GM13976 (cell line): ENCODE measurements around the gene CBX5.

Experiments used
- DNase-seq: peaks from one replicate; pipeline ENCODE4 v3.0.0; 2012; ENCODE audit warnings: low spot score
- in situ Hi-C: fragments of 300-500 bp; cut with MboI; formaldehyde crosslinking; loops from one replicate; pipeline ENCODE4 v1.12.0; 2022; ENCODE audit warnings: low sequenced_read_pairs, mixed read lengths, inconsistent platforms; ENCODE audit not compliant: unreplicated experiment
- TF ChIP-seq, protein P1 (sequence below): IDR thresholded peaks from 2 replicates; pipeline ENCODE4 v1.5.1; 2012; ENCODE audit warnings: borderline replicate concordance, mild to moderate bottlenecking; ENCODE audit not compliant: insufficient read depth; ENCODE audit errors: extremely low read depth, missing control alignments, control extremely low read depth

CBX5 gene

DNA sequence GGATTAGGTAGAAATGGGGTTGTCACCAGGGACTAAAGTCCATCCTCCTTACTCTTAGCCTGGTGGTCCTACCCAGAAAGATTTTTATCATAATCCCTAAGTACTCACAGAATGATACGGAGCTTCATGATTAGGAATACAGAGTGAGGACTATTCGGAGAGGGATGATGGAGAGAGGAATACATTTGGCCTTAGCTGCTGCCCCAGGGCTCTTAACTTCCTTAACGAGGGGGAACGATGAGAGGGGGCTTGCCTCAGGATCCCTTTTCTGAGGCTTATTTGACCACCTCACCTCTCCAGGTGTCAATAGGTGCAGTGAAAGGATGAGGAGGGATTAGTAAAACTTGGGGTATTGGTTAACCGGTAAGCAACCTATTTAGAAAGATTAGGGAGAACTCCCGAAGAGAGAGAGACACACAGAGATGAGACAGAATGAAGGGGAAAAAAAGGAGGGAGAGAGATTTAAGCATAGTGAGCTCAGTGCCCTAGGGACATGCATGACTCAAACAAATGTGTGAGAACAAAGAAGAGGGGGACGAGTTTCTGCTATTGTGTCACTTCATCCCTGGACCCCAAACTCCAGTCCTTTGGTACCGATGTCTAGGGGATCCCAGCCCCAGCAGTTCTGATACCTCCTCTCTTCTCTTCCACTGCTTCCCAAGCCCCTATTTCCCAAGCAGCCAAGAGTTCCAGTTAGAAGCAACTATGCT, 19.7 kb upstream of the CBX5 start:
- TF ChIP-seq, protein P1, sequence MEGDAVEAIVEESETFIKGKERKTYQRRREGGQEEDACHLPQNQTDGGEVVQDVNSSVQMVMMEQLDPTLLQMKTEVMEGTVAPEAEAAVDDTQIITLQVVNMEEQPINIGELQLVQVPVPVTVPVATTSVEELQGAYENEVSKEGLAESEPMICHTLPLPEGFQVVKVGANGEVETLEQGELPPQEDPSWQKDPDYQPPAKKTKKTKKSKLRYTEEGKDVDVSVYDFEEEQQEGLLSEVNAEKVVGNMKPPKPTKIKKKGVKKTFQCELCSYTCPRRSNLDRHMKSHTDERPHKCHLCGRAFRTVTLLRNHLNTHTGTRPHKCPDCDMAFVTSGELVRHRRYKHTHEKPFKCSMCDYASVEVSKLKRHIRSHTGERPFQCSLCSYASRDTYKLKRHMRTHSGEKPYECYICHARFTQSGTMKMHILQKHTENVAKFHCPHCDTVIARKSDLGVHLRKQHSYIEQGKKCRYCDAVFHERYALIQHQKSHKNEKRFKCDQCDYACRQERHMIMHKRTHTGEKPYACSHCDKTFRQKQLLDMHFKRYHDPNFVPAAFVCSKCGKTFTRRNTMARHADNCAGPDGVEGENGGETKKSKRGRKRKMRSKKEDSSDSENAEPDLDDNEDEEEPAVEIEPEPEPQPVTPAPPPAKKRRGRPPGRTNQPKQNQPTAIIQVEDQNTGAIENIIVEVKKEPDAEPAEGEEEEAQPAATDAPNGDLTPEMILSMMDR: no peak
- no peak for DNase-seq
- in situ Hi-C loops: loop anchor here (10.0 kb wide), 1 partner anchor 65 kb away; the partner anchor contains the start of gene GPR84

DNA sequence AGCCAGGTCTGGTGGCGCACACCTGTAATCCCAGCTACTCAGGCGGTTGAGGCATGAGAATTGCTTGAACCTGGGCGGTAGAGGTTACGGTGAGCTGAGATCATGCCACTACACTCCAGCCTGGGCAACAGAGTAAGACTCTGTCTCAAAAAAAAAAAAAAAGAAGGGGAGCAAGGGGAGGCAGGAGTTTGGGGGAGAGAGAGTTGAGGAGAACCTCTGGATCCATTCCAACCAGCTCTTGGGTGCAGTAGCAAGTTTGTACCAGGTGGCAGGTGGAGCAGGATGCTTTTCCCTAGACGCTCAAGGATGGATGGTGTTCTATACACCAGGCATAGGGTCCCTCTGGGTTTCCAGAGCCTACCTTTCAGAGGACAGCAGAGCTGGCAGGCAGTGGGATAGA, 19.0 kb upstream of the CBX5 start:
- TF ChIP-seq, protein P1: no peak
- no peak for DNase-seq
- in situ Hi-C loops: loop anchor here (10.0 kb wide), 1 partner anchor 66 kb away; the partner anchor contains the start of gene GPR84

DNA sequence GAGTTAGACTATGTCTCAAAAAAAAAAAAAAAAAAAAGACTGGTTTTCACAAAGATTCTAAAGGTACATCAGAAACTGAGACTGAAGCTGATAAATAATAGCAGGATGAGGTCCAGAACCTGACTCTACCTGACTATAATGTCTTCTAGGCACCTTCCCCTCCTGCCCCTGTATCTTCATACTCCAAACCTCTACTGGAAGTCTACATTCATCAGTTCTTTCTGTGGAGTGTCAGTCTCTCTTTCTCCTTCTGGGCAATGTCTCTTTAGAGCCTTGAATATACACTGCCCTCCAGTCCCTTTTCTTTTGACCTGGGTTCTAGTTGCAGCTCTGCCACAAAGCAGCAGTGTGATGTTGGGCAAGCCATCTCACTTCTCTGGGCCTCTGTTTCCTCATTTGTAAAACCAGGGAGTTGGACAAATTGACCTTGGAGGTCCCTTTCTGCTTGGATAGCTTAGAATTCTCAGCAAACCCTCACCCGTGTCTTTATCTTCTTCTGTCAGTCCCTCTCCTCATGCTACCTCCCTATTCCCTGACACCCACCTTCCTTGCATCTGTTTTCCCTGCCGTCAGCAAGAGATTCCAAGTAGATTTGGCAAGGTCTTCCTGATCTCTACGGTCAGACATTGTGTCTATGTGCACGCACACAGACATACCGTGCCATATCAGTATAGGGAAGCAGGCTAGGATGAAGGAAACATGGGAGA, 16.6 kb upstream of the CBX5 start:
- TF ChIP-seq, protein P1: no peak
- in situ Hi-C loops: loop anchor here (10.0 kb wide), 1 partner anchor 68 kb away; the partner anchor contains the start of gene GPR84
- DNase-seq: no peak

DNA sequence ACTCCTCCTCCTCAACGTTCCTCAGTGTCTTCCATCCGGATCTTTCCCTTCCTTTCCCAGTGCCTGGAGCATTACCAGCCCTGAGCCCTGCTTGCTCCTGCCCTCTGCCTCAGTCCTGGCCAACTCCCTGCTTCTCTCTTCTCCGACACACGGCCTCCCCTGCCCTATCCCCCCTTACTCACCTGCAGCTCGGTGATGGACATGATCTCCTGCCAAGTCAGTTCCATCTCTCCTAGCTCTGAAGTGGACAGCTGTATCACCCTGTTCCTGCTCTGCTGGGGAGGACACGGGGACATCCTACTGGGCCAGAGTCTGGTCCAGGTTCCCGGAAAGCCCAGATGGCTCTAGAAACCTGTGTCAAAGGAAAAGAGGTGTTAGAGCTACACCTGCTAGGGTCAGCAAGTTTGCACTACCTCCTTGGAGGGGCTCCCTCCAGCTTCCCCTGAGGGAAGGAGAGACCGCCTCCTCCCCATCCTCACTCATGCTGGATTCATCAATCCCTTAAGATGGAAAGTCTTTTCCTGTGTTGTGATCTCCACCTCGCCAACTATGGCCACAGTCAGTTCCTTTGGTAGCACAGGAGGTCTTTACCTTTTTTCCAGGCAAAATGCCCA, 15.1 kb upstream of the CBX5 start:
- in situ Hi-C loops: loop anchor here (10.0 kb wide), 1 partner anchor 70 kb away; the partner anchor contains the start of gene GPR84
- TF ChIP-seq, protein P1: no peak
- no peak for DNase-seq

DNA sequence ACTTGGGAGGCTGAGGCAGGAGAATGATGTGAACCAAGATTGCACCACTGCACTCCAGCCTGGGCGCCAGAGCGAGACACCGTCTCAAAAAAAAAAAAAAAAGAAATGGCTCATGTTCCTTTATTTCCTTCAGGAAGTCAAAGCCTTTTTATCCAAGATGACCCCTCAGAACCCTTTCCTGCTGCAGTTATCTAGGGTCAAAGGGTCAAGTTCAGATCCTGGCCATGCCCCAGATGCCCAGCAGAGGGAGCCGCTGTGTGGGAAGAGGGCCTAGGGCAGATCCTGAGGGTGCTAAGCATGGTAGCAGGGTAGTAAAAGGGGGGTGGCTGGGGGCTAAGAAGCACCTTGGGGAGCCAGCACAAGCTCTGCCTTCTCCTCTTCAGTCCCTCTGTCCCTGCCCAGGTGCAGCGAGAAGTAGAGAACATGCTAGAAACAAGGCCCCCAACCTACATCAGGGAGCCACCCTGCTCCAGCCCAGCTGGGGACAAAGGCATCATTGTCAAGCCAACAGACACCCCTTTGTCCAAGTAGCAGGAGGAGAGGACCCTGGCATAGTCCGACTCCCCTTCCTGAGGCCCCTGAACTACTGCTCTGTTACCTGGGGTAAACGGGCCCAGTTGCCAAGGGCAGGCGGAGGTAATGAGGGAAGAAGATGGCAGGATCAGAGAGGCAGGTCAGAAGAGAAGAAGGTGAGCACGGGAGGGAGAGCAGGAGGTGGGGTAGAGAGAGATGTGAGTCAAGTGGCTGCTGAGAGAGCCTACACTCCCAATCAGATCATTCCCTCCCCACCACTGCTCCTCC, 14.4 kb upstream of the CBX5 start:
- peak; percentile 83 for DNase-seq
- TF ChIP-seq, protein P1: peak; percentile 89
- in situ Hi-C loops: loop anchor here (10.0 kb wide), 1 partner anchor 70 kb away; the partner anchor contains the start of gene GPR84

DNA sequence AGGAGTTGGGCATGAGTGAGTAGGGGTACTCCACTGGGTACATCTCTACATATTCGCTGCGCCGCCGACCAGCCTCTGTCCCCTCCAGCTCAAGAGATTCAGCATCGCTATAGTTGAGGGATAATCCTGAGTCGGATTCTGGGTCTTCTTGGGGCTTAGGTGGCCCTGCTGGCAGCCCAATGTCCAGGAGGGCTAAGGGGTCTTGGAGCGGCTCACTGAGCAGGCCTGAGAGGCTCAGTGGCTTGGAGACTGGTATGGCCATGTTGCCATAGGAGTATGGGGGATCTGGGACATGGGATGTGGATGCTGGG, 13.0 kb upstream of the CBX5 start:
- TF ChIP-seq, protein P1: no peak
- in situ Hi-C loops: loop anchor here (10.0 kb wide), 1 partner anchor 72 kb away; the partner anchor contains the start of gene GPR84
- DNase-seq: no peak
